Mucosa of descending colon (tissue), 3 donors: ENCODE data around the gene GDF2. TPM values are rescaled to one million over a fixed set of nuclear protein-coding genes. Genes with fewer than 3 reads are reported as not detected.

Experiments used
- ATAC-seq: fragments of 200-7000 bp; cut with Tn5 transposase; one replicate; pipeline ENCODE4 v1.9.1; 2020; ENCODE audit warnings: mild to moderate bottlenecking, moderate library complexity
- DNase-seq, 3 donors: peaks; one replicate each; pipeline ENCODE4 v3.0.0-alpha.2; 2020
- H3K36me3 ChIP-seq: fragments of 200-600 bp; one replicate; pipeline ENCODE4 v1.8.0; 2021; ENCODE audit warnings: low read depth, mild to moderate bottlenecking
- H3K4me1 ChIP-seq: fragments of 200-600 bp; one replicate; pipeline ENCODE4 v1.8.0; 2021; ENCODE audit warnings: low read depth, mild to moderate bottlenecking
- H3K4me3 ChIP-seq: fragments of 200-600 bp; one replicate; pipeline ENCODE4 v1.8.0; 2021; ENCODE audit warnings: mild to moderate bottlenecking
- H3K9me3 ChIP-seq: fragments of 200-600 bp; one replicate; pipeline ENCODE4 v1.8.0; 2021; ENCODE audit warnings: mild to moderate bottlenecking
- intact Hi-C, 2 donors: fragments of 100-400 bp; cut with DNase I in 1 of 2; cut with micrococcal nuclease in 1 of 2; formaldehyde crosslinking; loops; one replicate each; pipeline versions ENCODE4 v1.11.0 to v1.11.1; 2022; cut with DNase I, micrococcal nuclease
- total RNA-seq, 3 donors: library from RNA; stranded (reverse); fragmentation: NEBNext Ultra II Directional in 2 of 3; extraction: Animal tissue kit (Norgen Biotek cat#: 25700) in 2 of 3; gene quantifications; one replicate each; pipeline versions ENCODE4 v1.2.1 to v1.2.4, GENCODE V29; 2021 to 2023
- TF ChIP-seq, protein P1 (sequence below): fragments of 200-600 bp; IDR thresholded peaks from one replicate; pipeline ENCODE4 v1.8.0; 2022; ENCODE audit warnings: antibody characterized with exemption, mild to moderate bottlenecking
- donor health status: DM: no; HTN: no; CAD: no; lungs with moderate emphysema.
- donor health status: DM: no; HTN: no; CAD: no.
- donor health status: DM: no; HTN: yes; CAD: no.

GDF2 gene
- total RNA-seq, 3 donors from 2014 or later = not detected

DNA sequence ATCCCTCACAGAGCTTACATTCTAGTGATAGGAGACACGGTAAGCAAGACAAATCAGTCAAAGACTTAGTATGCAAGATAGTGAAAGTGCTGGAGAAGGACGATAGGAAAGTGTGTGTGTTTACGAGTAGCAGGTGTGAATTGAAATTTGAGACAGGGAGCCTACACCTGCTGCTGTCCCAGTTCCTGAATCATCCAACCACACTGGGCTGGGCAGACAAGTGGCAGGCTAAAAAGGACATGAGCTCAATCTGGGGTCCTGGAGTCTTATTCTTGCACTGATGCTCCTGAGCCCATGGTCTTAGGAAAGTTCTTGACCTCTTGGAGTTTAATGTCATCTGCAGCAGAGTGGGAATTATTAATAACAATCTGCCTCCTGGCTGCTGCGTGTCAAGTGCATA, 42.1 kb downstream of the GDF2 start:
- Histone ChIP-seq H3K9me3 (no peaks in the 10 kb centered on the region), H3K4me1 (no peaks in the 10 kb centered on the region), H3K4me3 (no peak overlapping the region), H3K36me3 (no peaks in the 10 kb centered on the region)
- intact Hi-C loops = no loop called here
- TF ChIP-seq, protein P1, sequence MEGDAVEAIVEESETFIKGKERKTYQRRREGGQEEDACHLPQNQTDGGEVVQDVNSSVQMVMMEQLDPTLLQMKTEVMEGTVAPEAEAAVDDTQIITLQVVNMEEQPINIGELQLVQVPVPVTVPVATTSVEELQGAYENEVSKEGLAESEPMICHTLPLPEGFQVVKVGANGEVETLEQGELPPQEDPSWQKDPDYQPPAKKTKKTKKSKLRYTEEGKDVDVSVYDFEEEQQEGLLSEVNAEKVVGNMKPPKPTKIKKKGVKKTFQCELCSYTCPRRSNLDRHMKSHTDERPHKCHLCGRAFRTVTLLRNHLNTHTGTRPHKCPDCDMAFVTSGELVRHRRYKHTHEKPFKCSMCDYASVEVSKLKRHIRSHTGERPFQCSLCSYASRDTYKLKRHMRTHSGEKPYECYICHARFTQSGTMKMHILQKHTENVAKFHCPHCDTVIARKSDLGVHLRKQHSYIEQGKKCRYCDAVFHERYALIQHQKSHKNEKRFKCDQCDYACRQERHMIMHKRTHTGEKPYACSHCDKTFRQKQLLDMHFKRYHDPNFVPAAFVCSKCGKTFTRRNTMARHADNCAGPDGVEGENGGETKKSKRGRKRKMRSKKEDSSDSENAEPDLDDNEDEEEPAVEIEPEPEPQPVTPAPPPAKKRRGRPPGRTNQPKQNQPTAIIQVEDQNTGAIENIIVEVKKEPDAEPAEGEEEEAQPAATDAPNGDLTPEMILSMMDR = no peak
- ATAC-seq (peak; percentile 52), DNase-seq (no peak)

DNA sequence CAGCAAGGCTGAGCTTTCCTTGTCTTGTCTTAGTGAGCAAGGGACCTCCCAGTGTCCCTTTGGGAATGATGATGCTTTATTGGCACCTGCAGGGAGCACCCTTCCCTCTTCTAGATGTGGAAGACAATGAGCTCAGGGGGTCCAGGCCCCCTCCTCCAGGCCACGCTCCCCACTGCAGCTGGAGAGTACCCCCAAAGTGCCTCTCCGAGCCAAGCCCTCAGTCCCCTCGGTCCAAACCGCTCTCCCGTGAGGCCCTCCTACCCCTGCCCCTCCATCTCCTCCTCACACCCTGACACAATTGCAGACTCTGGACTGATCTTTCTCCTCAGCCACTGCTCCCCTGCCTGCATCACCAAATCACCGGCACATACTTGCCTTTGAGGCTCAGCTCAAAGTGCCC, 42.7 kb downstream of the GDF2 start:
- DNase-seq (no peak), ATAC-seq (no peak)
- TF ChIP-seq, protein P1 = no peak
- Histone ChIP-seq H3K4me1 (no peaks in the 10 kb centered on the region), H3K36me3 (no peaks in the 10 kb centered on the region), H3K4me3 (no peak overlapping the region), H3K9me3 (no peaks in the 10 kb centered on the region)
- intact Hi-C loops = no loop called here

- H3K4me3 ChIP-seq = no peak overlapping the region
- intact Hi-C loops = no loop called here
- H3K9me3 ChIP-seq = no peaks in the 10 kb centered on the region
- H3K4me1 ChIP-seq = no peaks in the 10 kb centered on the region
- DNase-seq (no peak), ATAC-seq (no peak)
- TF ChIP-seq, protein P1 = no peak
- H3K36me3 ChIP-seq = no peaks in the 10 kb centered on the region
These were observed 43.4 kb downstream of the GDF2 start for GRCh38 chr10:47365431-47366180.

DNA sequence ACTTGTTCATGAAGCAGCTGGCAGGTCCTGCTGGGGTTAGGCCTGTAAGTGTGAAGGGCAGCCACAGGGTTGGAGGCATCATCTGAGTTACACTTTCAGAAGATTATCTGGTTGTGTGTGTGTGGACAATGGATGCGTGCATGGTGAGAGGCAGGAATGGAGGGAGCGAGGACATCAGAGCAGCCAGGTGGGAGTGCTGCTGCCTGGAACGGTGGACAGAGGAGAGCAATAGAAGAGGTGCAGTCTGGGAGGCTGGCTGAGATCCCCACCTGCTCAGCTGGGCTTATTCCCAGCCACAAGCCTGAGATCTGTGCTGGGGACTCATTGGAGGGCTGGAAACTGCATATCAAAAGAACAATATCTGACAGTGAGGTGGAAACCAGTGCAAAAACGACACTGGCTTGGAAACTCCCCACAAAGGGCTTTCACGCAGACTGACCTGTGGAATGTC, 44.0 kb downstream of the GDF2 start:
- no peaks in the 10 kb centered on the region for H3K4me1 ChIP-seq
- H3K36me3 ChIP-seq = no peaks in the 10 kb centered on the region
- TF ChIP-seq, protein P1 = no peak
- ATAC-seq (no peak), DNase-seq (no peak)
- H3K9me3 ChIP-seq = no peaks in the 10 kb centered on the region
- H3K4me3 ChIP-seq = no peak overlapping the region
- intact Hi-C loops = no loop called here

GRCh38 chr10:47366731-47367460, 44.6 kb downstream of the GDF2 start:
- TF ChIP-seq, protein P1 = no peak
- Histone ChIP-seq H3K4me3 (no peak overlapping the region), H3K36me3 (no peaks in the 10 kb centered on the region), H3K9me3 (no peaks in the 10 kb centered on the region), H3K4me1 (no peaks in the 10 kb centered on the region)
- ATAC-seq (no peak), DNase-seq (no peak)
- intact Hi-C loops = no loop called here
